Erythroblast (primary cell): ENCODE results near the gene TRIM31.

Experiments used
- GATA1 ChIP-seq: IDR thresholded peaks from 2 replicates; pipeline ENCODE4 v1.6.1; 2011; ENCODE audit warnings: low read depth, mild to moderate bottlenecking, control low read depth, low read length, moderate library complexity
- POLR2A ChIP-seq: IDR thresholded peaks from 2 replicates; pipeline ENCODE4 v1.6.1; 2011; ENCODE audit warnings: mild to moderate bottlenecking, low read length

DNA sequence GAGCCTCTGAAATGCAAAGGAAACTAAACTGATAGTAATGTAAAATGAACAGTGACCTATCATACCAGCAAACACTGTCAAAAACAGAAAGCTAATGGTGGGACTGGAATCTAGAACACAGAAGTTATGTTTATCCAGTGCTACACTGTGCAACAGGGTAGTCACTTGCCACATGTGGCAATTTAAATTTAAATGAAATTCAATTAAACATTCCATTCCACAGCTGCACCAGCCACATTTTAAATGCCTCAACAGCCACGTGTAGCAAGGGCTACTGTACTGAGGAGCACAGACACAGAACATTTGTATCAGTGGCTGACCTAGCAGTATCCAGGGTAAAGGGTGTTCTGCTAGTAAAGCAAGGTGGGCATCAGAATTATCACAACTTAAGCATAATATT, 57.4 kb downstream of the TRIM31 start:
- TF ChIP-seq POLR2A, result no peak
- TF ChIP-seq GATA1, result no peak
